ENCODE results near the gene SYNE4. TPM values are rescaled to one million over a fixed set of nuclear protein-coding genes. Genes with fewer than 3 reads are reported as not detected.

The SYNE4 gene
- total and polyA plus RNA-seq, 9 of the 15 experiments (the other 6 are each of a cell fraction or from before 2014, with no cell fraction given): 0.03 to 0.65 (median 0.29) TPM

DNA sequence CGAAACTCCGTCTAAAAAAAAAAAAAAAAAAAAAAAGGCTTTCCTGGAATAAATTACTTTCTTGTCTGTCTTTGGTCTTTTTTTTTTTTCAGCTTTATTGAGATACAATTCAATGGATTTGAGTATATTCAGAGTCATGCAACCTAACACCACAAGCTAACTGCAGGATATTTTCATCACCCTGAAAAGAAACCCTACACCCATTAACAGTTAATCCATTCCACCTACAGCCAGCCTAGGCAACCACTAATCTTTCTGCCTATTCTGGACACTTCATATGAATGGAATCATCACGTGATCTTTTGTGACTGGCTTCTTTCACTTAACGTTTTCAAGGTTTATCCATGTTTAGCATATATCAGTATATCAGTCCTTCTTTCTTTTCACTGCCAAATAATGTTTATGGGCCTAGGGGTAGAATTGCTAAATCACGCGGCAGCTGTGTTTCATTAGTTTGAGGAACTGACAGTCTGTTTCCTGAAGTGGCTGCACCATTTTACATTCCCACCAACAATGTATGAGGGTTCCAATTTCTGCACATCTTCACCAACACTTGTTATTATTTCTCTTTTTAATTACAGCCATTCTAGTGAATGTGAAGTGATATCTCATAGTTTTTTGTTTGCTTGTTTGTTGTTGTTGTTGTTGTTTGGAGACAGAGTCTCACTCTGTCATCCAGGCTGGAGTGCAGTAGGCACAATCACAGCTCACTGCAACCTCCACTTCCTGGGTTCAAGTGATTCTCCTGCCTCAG lies 52.6 kb downstream of the SYNE4 start:
- in situ Hi-C loops (cut with MboI): no loop called here

More for the DNA sequence above, 52.6 kb downstream of the SYNE4 start:
- H3K27ac ChIP-seq (ENCODE audit: extremely low read depth, low read depth, low read length): no peak overlapping the region
- DNase-seq (ENCODE audit: extremely low read depth in 1 of 4, low spot score in 3 of 4) (no peak), ATAC-seq (no peak), FAIRE-seq (no peak)
- POLR2A ChIA-PET: interaction anchor here (0.7 kb wide), 1 partner anchor 19 kb away, joined by 3 read pairs; no protein-coding TSS in a partner anchor
- no peaks in the 10 kb centered on the region for H3K9me1 ChIP-seq (ENCODE audit: control insufficient read depth, insufficient read depth, low read length)
- no peaks in the 10 kb centered on the region for H4K20me1 ChIP-seq (replicated peaks; ENCODE audit: control insufficient read depth, insufficient read depth, low read length)
- 3% methylated on average over 4 of the region's 6 CpGs for WGBS (ENCODE audit: insufficient coverage, low coverage, missing lambda C conversion rate)
- no peak overlapping the region for H3K9ac ChIP-seq (ENCODE audit: insufficient read depth in 1 of 2, low read depth in 2 of 2, low read length in 2 of 2)
- H2AFZ ChIP-seq (ENCODE audit: low read depth, low read length): no peak overlapping the region
- TF ChIP-seq RBM25 (IDR thresholded peaks at IDR 0.05; ENCODE audit: low read depth, low read length, severe bottlenecking): peak; percentile 23
- no peak for TF ChIP-seq SMC3 (conservative IDR thresholded peaks at IDR 0.05; ENCODE audit: insufficient read depth, low read depth, low read length)
- TF ChIP-seq ZBTB1 (CRISPR knock-in tag; IDR thresholded peaks at IDR 0.05; ENCODE audit: borderline replicate concordance, low read depth): no peak
- no peak for TF ChIP-seq LEF1 (IDR thresholded peaks at IDR 0.05)
- TF ChIP-seq RAD51 (IDR thresholded peaks at IDR 0.05; ENCODE audit: borderline replicate concordance, low read depth): peak; percentile 43; the same call in 1 of the 2 replicates
- TF ChIP-seq, protein P1, sequence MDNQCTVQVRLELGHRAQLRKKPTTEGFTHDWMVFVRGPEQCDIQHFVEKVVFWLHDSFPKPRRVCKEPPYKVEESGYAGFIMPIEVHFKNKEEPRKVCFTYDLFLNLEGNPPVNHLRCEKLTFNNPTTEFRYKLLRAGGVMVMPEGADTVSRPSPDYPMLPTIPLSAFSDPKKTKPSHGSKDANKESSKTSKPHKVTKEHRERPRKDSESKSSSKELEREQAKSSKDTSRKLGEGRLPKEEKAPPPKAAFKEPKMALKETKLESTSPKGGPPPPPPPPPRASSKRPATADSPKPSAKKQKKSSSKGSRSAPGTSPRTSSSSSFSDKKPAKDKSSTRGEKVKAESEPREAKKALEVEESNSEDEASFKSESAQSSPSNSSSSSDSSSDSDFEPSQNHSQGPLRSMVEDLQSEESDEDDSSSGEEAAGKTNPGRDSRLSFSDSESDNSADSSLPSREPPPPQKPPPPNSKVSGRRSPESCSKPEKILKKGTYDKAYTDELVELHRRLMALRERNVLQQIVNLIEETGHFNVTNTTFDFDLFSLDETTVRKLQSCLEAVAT (IDR thresholded peaks at IDR 0.05): no peak
- TF ChIP-seq, protein P2, sequence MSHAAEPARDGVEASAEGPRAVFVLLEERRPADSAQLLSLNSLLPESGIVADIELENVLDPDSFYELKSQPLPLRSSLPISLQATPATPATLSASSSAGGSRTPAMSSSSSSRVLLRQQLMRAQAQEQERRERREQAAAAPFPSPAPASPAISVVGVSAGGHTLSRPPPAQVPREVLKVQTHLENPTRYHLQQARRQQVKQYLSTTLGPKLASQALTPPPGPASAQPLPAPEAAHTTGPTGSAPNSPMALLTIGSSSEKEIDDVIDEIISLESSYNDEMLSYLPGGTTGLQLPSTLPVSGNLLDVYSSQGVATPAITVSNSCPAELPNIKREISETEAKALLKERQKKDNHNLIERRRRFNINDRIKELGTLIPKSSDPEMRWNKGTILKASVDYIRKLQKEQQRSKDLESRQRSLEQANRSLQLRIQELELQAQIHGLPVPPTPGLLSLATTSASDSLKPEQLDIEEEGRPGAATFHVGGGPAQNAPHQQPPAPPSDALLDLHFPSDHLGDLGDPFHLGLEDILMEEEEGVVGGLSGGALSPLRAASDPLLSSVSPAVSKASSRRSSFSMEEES (CRISPR knock-in tag; IDR thresholded peaks at IDR 0.05): peak; percentile 90
- no peak for TF ChIP-seq CTBP1 (IDR thresholded peaks at IDR 0.05; ENCODE audit: borderline replicate concordance)
- no peak for TF ChIP-seq ZNF668 (CRISPR knock-in tag; IDR thresholded peaks at IDR 0.05)
- TF ChIP-seq ZNF184 (CRISPR knock-in tag; IDR thresholded peaks at IDR 0.05): peak; percentile 50; the same call in 1 of the 2 replicates
- no peak for TF ChIP-seq HMG20A (CRISPR knock-in tag; conservative IDR thresholded peaks at IDR 0.05)
- TF ChIP-seq MEIS2 (IDR thresholded peaks at IDR 0.05; ENCODE audit: partially characterized antibody): no peak
- no peaks in the 10 kb centered on the region for H3K36me3 ChIP-seq (ENCODE audit: control insufficient read depth, insufficient read depth, low read length)
- peaks cover 0 to 14% of the 10 kb centered on the region in 2 experiments; a peak in 2 of 5 replicates for H3K4me1 ChIP-seq (replicated peaks in 1 of 2; ENCODE audit: control insufficient read depth in 2 of 2, insufficient read depth in 2 of 2, low read length in 2 of 2)
- BruUV-seq (replicated peaks): no TSS peak
- H3K4me2 ChIP-seq (ENCODE audit: insufficient read depth, low read length): no peak overlapping the region
- intact Hi-C loops (cut with micrococcal nuclease): no loop called here
- H3K79me2 ChIP-seq (ENCODE audit: control insufficient read depth, insufficient read depth, low read length): no peaks in the 10 kb centered on the region
- H3K27me3 ChIP-seq (ENCODE audit: control insufficient read depth in 2 of 2, insufficient read depth in 2 of 2, low read length in 2 of 2): peaks cover 39 to 63% of the 10 kb centered on the region in 2 experiments; a peak in 3 of 5 replicates
- CTCF ChIA-PET (ENCODE audit: low intra/inter-chr PET ratio): interaction anchor here (0.6 kb wide), 1 partner anchor 1141 kb away, joined by 3 read pairs; no protein-coding TSS in a partner anchor
- H3K9me3 ChIP-seq (replicated peaks; ENCODE audit: control insufficient read depth, insufficient read depth, low read depth, low read length): no peaks in the 10 kb centered on the region
- no peak overlapping the region for H3K4me3 ChIP-seq

All from K562 (cell line).